ENCODE measurements around the gene MCF2L.
"Not testable (repeated sequence)": the region's sequence is repeated elsewhere in the genome, so short reads cannot be mapped to it uniquely, and the experiment has no call there.

Gene MCF2L

DNA sequence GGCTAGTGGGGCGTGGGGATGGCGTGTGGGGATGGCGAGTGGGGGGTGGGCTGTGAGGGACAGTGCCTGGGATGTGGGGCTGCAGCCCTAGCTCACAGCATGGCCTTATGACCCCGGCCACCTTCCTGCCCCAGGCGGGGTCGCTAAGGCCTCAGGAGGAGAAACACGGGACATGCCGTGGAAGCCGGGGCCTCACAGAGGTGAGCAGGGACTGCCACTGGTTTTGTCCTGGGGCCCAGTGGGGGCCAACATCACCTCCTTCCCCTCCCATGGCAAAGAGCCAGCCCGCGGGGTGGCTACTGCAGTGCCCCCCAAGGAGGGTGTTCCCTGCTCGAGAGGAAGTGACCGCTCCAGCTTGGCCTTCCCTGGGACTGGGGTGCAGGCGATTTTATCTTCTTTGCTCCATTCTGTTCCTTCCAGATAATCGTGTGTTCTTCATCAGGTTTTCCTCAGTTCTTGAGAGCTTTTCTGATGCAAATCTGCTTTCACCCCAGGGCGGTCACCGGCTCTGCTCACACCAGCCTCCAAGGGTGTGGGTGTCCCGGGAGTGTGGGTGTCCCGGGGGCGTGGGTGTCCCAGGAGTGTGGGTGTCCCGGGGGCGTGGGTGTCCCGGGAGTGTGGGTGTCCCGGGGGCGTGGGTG is 137.8 kb downstream of the MCF2L start:
- no peak for DNase-seq (ENCODE audit: low read depth in 3 of 3, low spot score in 1 of 3)

DNA sequence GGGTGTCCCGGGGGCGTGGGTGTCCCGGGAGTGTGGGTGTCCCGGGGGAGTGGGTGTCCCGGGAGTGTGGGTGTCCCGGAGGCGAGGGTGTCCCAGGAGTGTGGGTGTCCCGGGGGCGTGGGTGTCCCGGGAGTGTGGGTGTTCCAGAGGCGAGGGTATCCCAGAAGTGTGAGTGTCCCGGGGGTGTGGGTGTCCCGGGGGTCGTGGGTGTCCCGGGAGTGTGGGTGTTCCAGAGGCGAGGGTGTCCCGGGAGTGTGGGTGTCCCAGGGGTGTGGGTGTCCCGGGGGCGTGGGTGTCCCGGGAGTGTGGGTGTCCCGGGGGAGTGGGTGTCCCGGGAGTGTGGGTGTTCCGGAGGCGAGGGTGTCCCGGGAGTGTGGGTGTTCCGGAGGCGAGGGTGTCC is 139.5 kb downstream of the MCF2L start:
- DNase-seq (ENCODE audit: low read depth in 3 of 3, low spot score in 1 of 3), result not testable (repeated sequence)

DNA sequence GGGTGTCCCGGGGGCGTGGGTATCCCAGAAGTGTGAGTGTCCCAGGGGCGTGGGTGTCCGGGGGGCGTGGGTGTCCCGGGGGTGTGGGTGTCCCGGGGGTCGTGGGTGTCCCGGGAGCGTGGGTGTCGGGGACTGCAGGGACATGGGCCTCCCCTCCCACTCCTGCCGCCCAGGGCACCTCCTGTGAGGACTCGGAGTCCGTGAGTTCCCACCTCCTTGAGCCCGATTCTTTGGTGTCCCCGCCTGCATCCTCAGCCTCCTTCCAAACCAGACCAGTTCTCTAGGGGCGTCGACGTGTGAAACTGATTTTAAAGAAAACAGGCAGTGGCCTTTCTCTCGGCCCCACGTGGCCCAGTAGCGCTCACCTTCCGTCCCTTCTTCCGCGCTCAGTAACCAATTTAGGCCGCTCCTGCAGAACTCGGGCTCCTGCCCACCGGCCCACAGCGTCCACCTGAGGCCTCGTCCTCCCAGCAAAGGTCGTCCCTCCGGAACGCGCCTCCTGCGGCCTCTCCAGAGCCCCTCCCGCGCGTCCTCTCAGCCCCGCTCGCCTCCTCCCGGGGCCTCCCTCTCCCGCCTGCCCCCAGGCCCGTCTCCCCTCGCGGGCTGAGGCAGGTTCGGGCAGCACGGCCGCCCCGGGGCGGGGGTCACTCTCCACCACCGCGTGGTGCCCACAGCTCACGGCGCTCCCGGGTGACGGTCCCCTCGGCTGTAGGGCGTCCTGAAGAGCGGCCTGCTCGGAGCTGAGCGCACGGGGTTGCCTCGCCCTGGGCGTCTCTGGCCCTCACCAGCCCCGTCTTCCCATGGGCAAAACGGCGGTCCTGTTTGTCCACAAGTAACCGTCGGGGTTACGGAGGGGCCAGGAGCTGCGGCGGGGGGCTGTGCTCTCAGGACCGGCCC is 140.4 kb downstream of the MCF2L start:
- no peak for DNase-seq (ENCODE audit: low read depth in 3 of 3, low spot score in 1 of 3)

DNA sequence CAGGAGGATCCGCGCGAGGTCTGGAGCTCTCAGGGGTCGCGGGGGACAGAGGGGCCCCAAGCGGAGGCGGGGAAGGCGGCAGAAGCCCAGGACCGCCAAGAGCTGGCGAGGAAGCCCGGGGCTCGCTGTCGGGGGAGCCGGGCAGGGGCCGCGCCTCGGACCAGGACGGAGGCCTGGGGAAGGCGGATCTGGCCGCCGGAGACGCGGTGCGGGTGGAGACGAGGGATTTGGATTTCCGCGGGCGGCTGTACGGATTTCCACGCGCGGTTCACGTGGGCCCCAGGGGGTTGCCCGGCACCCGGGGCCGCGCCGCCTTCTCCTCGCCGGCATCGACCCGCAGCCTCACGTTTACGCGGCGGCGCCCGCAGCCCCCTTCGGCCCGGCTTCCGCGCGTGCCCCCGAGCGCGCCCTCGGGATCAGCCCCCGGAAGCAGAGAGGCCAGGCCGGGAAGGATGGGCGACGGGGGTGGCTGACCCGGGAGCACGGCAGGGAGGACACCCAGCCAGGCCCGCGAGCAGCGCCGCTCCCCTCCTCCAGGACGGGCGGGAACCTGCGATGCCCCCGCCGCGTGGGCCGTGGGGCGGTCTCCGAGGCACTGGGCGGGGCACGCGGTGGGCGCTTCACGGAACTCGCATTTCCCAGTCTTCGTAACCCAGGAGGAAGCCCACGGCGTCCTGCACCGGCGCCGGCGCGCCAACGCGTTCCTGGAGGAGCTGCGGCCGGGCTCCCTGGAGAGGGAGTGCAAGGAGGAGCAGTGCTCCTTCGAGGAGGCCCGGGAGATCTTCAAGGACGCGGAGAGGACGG is 141.2 kb downstream of the MCF2L start:
- DNase-seq (ENCODE audit: low read depth in 3 of 3, low spot score in 1 of 3), result peak in 1 of 3 donors; percentile 10

DNA sequence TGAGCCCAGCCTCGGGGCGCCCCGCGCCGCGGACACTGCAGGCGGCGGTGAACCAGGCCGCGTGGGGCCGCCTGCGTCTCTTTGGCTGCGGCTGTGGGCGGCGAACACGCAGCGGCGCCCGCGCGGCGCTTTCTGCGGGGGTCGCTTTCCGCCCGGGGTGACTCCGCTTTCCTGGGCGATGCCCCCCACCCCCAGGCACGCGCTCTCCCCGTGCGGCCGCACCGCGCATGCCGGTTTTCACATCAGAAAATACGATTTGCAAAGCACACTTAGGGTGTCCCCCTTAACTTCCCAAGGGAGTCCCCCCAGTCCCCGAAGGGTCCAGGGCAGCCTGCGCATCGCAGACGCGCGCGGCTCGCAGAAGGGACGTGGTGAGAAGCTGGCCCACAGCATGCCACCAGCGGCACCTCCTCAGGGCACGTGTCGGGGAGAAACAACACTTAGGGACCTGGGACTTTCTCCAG is 141.9 kb downstream of the MCF2L start:
- peak in 1 of 3 donors; percentile 4 for DNase-seq (ENCODE audit: low read depth in 3 of 3, low spot score in 1 of 3)

DNA sequence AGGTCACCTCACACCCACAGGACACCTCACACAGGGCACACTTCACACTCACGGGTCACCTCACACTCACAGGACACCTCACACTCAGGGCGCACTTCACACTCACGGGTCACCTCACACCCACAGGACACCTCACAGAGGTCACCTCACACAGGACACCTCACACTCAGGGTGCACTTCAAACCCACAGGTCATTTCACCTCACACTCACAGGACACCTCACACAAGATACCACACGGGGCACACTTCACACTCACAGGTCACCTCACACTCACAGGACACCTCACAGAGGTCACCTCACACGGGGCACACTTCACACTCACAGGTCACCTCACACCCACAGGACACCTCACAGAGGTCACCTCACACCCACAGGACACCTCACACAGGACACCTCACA is 142.8 kb downstream of the MCF2L start:
- DNase-seq (ENCODE audit: low read depth in 3 of 3, low spot score in 1 of 3), result not testable (repeated sequence)

DNA sequence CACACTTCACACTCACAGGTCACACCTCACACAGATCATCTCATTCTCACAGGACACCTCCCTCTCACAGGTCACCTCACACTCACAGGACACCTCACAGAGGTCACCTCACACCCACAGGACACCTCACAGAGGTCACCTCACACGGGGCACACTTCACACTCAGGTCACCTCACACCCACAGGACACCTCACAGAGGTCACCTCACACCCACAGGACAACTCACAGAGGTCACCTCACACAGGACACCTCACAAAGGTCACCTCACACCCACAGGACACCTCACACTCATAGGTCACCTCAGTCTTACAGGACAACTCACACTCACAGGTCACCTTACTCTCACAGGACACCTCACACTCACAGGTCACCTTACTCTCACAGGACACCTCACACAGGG is 143.5 kb downstream of the MCF2L start:
- DNase-seq (ENCODE audit: low read depth in 3 of 3, low spot score in 1 of 3), result not testable (repeated sequence)

DNA sequence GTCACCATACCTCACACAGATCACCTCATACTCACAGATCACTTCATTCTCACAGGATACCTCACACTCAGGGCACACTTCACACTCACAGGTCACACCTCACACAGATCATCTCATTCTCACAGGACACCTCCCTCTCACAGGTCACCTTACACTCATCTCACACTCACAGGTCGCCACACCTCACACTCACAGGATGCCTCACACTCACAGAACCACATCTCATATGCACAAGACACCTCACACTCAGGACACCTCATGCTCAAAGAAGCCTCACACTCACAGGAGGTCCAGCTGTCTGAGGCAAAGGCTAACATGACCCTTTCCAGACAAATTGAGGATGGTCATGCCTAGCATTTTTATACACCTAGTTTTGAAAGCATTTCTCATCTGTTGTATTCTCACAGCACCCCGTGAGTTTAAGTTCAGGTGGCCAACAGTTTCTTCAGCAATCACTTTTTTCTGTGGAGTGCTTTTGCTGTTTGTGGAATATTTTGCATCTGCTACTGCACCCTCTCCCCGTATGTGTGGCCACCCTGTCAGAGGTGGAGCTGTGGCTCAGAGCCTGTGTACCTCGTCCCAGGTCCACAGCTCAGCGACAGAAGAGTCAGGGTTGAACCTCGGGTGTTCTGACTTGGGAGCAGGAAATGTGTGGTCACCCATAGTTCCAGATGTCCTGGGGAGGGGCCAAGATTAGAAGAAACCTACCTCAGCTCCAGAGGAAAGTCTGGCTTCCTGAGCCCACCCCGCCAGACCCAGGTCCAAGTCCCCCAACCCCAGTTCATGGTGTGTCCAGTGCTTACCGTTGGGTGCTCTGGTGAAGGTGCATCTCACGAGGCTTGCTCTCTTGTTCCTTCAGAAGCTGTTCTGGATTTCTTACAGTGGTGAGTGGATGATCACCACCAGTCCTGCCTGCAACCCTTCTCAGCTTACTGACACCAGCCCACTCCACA is 144.2 kb downstream of the MCF2L start:
- DNase-seq (ENCODE audit: low read depth in 3 of 3, low spot score in 1 of 3), result no peak

DNA sequence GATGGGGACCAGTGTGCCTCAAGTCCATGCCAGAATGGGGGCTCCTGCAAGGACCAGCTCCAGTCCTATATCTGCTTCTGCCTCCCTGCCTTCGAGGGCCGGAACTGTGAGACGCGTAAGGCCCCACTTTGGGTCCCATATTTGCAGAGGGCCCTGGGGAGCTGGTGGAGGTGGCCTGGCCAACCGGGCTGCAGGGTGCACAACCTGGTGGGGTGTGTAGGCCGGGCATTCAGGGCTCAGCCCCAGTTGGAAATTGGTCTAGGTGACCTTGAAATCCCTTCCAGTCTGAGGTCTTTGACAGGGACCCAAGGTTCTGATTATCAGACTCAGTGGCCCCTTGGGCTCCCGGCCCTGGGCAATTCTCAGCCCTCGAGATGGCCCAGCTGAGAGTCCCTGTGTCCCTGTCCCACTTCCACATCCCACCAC is 144.8 kb downstream of the MCF2L start:
- no peak for DNase-seq (ENCODE audit: low read depth in 3 of 3, low spot score in 1 of 3)

DNA sequence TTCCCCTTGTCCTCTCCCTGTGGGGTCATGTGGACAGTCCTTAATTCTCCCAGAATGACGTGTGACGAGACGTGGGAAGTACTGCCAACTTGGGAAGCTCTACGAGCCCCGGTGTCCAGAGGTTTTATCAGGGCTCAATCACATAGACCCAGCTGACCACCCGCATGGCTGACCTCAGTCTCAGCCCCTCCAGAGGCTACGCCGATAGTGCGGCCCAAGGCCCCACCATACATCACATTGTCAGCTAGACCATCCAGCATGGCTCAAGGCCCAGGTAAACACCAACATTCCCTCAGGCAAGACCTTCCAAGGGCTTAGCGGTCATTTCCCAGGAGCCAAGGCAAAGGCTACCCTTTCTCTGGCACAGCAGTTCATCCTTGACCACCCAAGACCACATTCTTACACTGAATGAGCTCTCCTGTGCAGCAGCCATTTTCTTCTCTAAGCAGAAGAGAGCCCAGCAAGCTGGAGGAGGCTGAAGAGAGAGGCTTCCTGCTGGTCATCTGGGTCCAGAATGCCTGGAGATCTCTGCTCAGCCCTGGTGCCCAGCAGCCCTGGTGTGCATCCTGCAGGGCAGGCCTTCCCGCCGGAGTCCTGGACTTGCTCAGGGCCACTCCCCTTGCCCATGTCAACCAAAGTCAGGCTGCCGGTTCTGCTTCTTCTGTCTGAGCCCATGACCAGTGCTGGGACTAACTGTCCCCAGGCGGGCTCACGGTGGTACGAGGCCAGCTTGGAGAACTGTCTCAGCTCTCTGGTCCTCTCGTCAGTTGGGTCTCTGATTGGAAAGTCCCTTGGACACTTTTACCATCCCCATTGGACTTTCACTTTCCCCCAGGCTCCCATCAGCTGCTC is 145.7 kb downstream of the MCF2L start:
- DNase-seq (ENCODE audit: low read depth in 3 of 3, low spot score in 1 of 3), result no peak

DNA sequence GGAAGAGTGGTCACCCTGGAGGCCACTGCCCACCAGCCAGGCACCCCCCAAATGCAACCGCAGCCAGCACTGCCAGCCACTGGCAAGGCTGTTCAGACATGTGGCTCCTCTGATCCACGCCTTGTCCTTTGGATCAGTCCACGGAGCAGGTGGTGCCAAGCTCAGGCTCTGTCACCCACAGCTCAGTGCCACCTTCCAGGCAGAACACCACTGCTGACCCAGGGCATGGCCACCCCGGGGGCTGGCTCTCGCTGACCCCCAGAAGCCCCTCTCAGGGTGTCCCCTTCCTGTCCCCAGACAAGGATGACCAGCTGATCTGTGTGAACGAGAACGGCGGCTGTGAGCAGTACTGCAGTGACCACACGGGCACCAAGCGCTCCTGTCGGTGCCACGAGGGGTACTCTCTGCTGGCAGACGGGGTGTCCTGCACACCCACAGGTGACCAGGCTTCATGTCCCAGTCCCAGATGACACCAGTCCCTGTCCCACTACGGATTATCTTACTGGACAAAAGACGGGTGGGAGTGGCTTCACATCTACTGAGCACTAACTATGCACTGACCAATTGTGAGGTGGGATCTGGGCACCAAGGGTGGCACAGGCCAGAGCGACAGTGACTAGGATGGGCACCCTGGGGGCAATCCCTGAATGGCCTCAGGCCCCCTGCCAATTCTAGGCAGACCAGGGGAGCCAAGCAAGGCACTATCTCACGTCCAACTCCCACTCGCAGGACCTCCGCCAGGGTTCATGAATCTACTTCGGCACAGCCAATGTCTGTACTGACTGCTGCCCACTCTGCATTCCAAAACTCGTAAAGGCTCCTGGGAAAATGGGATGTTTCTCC is 146.6 kb downstream of the MCF2L start:
- DNase-seq (ENCODE audit: low read depth in 3 of 3, low spot score in 1 of 3), result no peak

DNA sequence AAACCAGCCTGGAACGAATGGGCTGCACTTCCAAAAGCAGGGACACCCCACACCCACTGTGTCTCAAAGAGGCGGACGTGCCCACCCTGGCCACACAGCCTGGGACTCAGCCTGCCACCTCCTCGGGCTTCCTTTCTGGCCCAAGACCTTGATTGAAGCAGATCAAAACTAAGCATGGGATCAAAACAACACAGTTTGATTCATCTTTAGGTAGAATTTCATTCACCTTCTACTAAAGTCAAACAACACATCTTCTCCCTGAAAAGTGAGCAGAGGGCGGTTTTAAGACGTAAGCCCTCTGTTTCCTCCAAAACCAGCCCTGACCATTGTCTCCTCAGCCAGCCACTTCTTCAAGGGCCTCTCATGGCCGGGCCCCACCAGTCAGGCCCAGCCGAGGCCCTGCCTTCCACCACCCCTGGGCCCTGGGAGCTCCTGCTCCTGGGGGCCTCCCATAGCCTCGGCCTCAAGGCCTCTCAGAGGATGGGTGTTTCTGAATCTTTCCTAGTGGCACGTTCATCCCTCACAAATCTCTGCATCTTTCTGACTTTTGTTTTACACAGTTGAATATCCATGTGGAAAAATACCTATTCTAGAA is 147.3 kb downstream of the MCF2L start:
- no peak for DNase-seq (ENCODE audit: low read depth in 3 of 3, low spot score in 1 of 3)

DNA sequence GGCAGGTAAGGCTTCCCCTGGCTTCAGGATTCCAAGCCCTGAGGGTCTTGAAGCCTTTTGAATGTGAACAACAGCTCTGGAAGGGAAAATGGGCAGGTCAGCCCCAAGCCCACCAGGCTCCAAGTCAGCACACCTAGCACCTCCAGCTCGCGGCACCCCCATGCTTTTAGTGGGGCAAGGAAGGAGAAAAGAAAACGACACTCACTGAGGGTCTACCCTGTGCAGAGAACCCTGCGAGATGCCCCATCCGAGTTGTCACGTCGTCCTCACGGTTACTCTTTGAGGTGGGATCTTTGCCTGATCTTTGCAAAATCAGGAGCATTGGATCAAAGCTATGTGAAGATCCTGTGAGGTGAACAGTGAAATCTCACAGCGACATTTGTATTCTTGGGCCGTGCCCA is 147.9 kb downstream of the MCF2L start:
- DNase-seq (ENCODE audit: low read depth in 3 of 3, low spot score in 1 of 3), result no peak

DNA sequence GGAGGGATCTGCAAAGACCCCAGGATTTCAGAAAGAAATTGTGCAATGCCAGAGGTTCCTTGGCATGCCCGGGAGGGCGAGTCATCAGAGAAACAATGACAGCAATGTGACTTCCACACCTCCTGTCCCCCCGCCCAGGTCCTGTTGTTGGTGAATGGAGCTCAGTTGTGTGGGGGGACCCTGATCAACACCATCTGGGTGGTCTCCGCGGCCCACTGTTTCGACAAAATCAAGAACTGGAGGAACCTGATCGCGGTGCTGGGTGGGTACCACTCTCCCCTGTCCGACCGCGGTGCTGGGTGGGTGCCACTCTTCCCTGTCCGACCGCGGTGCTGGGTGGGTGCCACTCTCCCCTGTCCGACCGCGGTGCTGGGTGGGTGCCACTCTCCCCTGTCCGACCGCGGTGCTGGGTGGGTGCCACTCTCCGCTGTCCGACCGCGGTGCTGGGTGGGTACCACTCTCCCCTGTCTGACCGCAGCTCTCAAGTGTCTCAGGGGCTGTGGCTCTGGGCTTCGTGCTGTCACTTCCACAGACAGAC is 148.4 kb downstream of the MCF2L start:
- no peak for DNase-seq (ENCODE audit: low read depth in 3 of 3, low spot score in 1 of 3)

DNA sequence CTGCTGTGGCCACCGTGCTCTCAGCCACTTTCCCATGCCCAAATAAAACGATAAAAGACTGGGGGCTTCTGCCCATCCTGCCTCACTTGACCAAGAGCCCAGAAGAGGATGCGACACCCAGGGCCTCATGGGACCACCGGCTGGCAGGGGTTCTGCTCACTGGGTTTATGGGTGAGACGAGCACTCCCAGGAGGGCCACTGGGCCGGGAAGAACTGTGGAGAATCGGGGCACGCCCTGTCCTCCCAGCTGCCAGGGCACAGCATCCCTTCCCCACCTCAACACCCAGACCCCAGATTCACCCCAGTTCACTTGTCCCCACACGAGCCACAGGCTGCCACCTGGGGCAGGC is 148.9 kb downstream of the MCF2L start:
- DNase-seq (ENCODE audit: low read depth in 3 of 3, low spot score in 1 of 3), result no peak

DNA sequence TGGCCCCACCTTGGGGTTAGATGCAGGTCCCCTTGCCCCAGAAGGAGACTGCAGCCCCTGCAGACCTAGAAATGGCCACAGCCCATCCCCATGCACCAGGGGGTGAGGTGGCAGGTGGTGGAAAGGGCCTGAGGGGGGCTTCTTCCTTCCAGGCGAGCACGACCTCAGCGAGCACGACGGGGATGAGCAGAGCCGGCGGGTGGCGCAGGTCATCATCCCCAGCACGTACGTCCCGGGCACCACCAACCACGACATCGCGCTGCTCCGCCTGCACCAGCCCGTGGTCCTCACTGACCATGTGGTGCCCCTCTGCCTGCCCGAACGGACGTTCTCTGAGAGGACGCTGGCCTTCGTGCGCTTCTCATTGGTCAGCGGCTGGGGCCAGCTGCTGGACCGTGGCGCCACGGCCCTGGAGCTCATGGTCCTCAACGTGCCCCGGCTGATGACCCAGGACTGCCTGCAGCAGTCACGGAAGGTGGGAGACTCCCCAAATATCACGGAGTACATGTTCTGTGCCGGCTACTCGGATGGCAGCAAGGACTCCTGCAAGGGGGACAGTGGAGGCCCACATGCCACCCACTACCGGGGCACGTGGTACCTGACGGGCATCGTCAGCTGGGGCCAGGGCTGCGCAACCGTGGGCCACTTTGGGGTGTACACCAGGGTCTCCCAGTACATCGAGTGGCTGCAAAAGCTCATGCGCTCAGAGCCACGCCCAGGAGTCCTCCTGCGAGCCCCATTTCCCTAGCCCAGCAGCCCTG is 149.4 kb downstream of the MCF2L start:
- DNase-seq (ENCODE audit: low read depth in 3 of 3, low spot score in 1 of 3), result no peak

DNA sequence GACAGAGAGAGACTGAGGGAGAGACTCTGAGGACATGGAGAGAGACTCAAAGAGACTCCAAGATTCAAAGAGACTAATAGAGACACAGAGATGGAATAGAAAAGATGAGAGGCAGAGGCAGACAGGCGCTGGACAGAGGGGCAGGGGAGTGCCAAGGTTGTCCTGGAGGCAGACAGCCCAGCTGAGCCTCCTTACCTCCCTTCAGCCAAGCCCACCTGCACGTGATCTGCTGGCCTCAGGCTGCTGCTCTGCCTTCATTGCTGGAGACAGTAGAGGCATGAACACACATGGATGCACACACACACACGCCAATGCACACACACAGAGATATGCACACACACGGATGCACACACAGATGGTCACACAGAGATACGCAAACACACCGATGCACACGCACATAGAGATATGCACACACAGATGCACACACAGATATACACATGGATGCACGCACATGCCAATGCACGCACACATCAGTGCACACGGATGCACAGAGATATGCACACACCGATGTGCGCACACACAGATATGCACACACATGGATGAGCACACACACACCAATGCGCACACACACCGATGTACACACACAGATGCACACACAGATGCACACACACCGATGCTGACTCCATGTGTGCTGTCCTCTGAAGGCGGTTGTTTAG is 150.3 kb downstream of the MCF2L start:
- no peak for DNase-seq (ENCODE audit: low read depth in 3 of 3, low spot score in 1 of 3)

Data from stimulated activated CD4-positive, alpha-beta T cell treated with anti-CD3 and anti-CD28 coated beads, TNF-alpha, amount 100 ng/mL, for 1 hour (primary cell).